GM18502 (cell line): ENCODE data around the gene VEGFB.

Source experiments
- ATAC-seq: cut with Tn5 transposase; IDR thresholded peaks from one replicate; pipeline ENCODE4 v1.9.1; 2021; ENCODE audit warnings: mild to moderate bottlenecking; ENCODE audit not compliant: unreplicated experiment, poor library complexity

Gene VEGFB

GRCh38 chr11:64210301-64211020 lies 23.9 kb upstream of the VEGFB start:
- ATAC-seq = no peak

- no peak for ATAC-seq
These were observed 23.1 kb upstream of the VEGFB start for GRCh38 chr11:64211181-64211872.

- no peak for ATAC-seq
These were observed 17.5 kb upstream of the VEGFB start for GRCh38 chr11:64216879-64217278.

- ATAC-seq = no peak
These were observed 15.6 kb upstream of the VEGFB start for GRCh38 chr11:64218628-64219353.

- ATAC-seq = no peak
These were observed 15.1 kb upstream of the VEGFB start for GRCh38 chr11:64219354-64219684.

- ATAC-seq = no peak
These were observed 14.6 kb upstream of the VEGFB start for GRCh38 chr11:64219755-64220154.

GRCh38 chr11:64220271-64220670 lies 14.1 kb upstream of the VEGFB start:
- ATAC-seq = no peak

- no peak for ATAC-seq
These were observed 13.6 kb upstream of the VEGFB start for GRCh38 chr11:64220798-64221197.

GRCh38 chr11:64222651-64223000 lies 11.8 kb upstream of the VEGFB start:
- ATAC-seq = no peak

GRCh38 chr11:64223001-64223651 lies 11.3 kb upstream of the VEGFB start:
- ATAC-seq = no peak

- no peak for ATAC-seq
These were observed 10.1 kb upstream of the VEGFB start for GRCh38 chr11:64224151-64224890.

GRCh38 chr11:64224891-64225607 lies 9.3 kb upstream of the VEGFB start:
- ATAC-seq = no peak

GRCh38 chr11:64225608-64226506 lies 8.5 kb upstream of the VEGFB start, which contains the start of the genes NUDT22 and TRPT1:
TSS of gene NUDT22 (plus strand) at chr11:64226274. CDS start at chr11:64226653, 379 bp downstream.
TSS of gene TRPT1 (minus strand) at chr11:64226186. CDS start at chr11:64225860, 326 bp downstream.
- peak; percentile 49 for ATAC-seq

- peak; percentile 21 for ATAC-seq
These were observed 7.8 kb upstream of the VEGFB start for GRCh38 chr11:64226507-64227051.

GRCh38 chr11:64227405-64227956 lies 6.9 kb upstream of the VEGFB start:
- no peak for ATAC-seq

GRCh38 chr11:64229090-64229743 lies 5.2 kb upstream of the VEGFB start:
- ATAC-seq = no peak

- no peak for ATAC-seq
These were observed 4.6 kb upstream of the VEGFB start for GRCh38 chr11:64229744-64230170.
